GM19468 (cell line): ENCODE measurements around the gene PKD1.

Experiments used
- ATAC-seq: cut with Tn5 transposase; IDR thresholded peaks from one replicate; pipeline ENCODE4 v1.9.1; 2021; ENCODE audit warnings: mild to moderate bottlenecking, moderate library complexity, moderate number of reproducible peaks; ENCODE audit not compliant: unreplicated experiment; ENCODE audit errors: extremely low read depth

Gene PKD1

DNA sequence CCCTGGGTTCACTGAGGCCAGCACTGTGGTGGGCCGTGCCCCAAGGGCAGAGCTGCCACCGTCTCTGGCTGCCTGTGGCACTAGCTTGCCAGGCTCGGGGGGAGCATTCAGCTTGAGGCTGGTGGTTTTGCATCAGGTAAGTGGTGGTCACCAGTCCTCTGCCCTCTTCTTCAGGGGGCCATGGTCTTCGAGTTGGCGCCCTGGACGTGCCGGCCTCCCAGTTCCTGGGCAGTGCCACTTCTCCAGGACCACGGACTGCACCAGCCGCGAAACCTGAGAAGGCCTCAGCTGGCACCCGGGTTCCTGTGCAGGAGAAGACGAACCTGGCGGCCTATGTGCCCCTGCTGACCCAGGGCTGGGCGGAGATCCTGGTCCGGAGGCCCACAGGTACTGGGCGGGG lies 55.7 kb downstream of the PKD1 start:
- ATAC-seq = no peak

DNA sequence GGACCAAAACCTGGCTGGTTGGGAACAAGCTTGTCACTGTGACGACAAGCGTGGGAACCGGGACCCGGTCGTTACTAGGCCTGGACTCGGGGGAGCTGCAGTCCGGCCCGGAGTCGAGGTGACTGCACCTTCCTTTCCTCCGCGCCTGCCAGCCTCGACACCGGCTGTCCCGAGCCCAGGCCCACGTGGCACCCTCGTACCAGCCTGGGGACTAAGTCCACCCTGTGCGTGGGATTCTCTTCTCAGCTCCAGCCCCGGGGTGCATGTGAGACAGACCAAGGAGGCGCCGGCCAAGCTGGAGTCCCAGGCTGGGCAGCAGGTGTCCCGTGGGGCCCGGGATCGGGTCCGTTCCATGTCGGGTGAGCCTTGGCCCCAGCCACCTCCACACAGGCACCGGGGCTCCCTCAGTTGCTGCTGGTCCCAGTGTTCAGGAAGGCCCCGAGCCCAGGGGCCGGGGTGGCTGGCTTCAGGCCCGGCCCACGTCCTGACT lies 56.3 kb downstream of the PKD1 start:
- ATAC-seq = no peak

DNA sequence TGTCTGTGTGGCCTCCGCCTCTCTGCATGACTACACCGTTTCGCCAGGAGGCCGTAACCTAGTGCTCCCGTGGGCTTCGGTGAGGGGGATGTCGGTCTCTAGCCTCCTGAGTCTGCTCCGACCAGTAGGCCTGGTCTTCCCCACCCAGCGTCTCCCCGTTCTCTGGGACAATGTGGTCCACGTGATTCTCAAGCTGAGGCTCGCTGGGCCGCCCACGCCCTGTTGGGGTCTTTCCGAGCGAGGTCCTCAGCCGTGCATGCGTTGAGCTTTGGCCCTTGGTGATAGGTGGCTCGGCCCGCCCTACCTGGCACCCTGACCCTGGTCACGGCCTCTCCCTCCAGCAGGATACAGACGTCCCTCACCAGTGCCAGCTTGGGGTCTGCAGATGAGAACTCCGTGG lies 57.0 kb downstream of the PKD1 start:
- no peak for ATAC-seq

DNA sequence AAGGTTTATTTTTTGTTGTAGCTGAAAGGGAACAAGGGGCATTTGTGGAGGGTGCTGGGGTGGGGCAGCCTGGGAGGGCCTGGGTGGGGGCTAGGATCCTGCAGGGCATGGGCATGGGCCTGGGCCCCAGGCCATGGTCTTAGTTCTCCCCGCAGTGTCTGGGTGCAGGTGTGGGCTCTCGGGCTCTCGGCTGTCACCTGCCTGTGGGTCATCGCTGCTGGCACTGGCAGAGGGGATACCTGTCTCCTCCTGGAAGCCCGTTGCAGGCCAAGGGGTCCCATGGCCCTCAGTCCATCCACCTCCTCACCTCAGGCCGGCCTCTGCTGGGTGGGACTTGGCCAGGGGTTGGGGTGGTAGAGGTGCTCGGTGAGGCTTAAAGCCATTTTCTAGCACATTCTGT lies 57.6 kb downstream of the PKD1 start:
- ATAC-seq = no peak

DNA sequence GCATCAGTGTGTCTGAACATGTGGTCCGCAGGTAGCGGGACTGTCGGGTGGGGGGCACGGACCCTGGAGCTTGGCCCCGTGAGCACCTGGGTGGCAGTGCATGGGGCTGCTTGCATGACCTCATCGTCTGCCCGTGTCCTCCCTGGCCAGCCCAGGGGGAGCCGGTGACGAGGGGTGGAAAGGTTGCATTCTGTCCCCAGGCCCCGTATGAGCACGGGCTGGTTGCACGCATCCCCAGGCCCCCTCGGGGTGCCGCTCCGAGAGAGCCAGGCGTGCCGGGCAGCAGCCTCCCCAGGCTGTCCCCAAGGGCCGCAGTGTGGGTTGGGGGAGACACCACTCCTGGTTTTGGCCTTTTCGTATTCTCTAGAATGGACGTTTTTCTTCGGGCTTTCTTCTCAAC lies 58.0 kb downstream of the PKD1 start:
- no peak for ATAC-seq

DNA sequence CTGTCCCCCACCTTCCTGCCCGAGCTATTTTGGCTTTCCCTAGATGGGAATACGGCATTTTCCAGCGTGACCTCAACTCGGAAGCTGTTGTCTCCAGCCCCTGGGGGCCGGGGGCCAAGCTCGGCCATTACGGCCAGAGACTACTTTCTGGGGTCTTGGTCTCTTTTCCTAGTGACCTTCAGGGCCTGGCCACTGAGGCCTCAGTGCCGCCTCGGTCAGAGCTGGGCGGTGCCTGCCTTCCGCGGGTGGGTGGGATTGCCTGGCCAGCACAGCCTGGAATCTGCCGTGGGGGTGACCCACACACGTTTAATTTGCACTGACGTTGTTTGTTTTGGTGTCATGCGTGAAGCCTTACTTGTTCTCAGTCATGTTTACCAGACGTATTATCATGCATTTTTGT lies 58.7 kb downstream of the PKD1 start:
- ATAC-seq = no peak

DNA sequence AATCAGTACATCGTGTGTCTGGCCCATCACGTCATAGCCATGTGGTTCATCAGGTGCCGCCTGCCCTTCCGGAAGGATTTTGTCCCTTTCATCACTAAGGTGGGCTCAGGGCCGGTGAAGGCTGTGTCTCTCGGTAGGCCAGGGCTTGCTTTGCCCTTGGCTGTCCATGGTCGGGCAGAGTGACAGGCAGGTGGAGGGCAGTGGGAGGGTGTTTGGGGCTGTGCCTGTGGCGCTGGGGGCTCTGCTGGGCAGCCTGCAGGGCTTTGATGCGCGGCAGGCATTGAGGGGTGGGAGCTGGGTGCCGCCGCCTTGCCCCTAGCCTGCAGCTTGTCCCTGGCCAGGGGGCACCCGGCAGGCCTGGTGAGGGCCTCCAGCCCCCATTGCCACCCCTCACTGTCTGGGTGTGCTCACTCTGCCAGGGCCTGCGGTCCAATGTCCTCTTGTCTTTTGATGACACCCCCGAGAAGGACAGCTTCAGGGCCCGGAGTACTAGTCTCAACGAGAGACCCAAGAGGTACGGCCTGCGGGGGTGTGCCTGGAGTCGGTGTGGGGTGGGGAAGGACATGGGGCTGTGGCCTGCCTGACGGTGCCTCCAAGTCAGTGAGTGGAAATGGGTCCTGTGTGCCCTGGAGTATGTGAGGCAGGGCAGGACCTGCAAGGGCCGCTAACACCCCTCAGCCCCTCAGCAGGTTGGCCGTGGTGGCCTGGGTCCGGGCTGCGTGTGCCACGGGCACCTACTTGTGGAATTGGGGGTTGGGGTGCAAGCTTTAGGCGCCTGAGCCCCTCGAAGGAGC lies 59.4 kb downstream of the PKD1 start:
- no peak for ATAC-seq

DNA sequence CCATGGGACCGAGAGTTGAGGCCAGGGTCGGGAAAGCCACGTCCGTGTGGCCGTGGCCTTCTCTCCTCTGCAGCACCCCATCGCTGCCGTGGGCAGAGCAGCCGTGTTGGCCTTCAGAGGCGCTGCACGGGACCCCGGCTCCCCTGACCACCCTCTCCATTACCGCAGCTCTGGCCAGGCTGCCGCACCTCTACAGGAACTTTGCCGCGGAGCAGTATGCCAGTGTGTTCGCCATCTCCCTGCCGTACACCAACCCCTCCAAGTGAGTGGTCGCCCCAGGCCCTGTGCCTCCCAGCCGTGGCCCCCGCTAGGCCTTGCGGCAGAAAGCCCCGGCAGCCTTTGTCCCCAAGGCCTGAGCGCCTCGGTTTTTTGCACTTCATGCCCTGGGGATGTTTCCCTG lies 60.1 kb downstream of the PKD1 start:
- no peak for ATAC-seq

DNA sequence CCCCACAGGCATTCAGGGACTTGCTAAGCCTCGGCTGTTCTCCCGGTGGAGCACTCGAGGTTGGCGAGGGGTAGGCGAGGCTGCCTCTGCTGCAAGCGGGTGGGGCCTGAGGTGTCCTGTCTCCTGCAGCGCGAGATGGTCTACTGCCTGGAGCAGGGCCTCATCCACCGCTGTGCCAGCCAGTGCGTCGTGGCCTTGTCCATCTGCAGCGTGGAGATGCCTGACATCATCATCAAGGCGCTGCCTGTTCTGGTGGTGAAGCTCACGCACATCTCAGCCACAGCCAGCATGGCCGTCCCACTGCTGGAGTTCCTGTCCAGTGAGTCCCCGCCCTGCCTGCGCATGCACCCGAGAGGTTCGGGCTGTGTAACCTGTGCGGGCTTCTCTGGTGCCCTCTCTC lies 61.6 kb downstream of the PKD1 start:
- ATAC-seq = no peak

DNA sequence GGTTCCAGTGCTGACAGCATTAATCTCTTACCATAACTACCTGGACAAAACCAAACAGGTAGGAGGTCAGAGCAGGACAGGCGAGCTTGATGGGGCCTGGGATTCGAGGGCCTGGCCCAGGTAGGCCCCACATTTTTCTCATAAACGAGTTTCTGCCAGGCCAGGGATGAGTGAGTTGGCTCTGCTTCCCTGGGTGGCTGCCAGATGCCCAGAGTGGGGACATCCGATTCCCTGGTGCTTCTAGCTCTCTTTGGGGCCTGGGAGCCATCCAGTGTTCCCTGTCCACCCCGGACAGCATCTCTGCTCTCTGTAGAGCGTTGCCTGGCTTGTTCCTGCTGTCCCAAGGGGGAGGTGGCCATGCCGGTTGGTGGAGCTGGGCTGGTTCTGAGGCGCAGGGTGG lies 62.8 kb downstream of the PKD1 start:
- ATAC-seq = no peak

DNA sequence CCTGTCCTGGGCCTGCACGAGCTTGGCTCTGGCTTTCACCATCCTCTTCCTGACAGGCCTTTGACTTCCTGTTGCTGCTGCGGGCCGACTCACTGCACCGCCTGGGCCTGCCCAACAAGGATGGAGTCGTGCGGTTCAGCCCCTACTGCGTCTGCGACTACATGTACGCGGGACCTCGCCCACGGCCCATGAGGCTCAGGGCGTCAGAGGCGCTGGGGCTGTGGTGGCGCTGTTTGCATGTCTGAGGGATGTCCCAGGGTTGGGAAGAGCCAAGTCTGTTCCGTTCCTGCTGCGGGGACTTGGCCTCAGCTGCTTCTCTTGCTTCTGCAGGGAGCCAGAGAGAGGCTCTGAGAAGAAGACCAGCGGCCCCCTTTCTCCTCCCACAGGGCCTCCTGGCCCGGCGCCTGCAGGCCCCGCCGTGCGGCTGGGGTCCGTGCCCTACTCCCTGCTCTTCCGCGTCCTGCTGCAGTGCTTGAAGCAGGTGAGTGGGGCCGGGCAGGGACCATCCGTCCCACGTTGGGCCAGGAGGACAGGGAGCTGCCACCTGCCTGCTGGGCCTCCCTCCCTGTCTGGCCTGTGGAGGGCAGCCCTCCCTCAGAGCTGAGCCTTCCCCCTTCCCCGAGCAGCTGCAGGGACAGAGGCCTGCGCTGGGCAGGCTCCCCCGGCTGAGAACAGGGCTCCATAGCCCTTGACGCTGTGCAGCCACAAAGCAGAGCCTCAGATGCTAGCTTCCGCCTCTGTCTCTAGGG lies 64.1 kb downstream of the PKD1 start:
- no peak for ATAC-seq

DNA sequence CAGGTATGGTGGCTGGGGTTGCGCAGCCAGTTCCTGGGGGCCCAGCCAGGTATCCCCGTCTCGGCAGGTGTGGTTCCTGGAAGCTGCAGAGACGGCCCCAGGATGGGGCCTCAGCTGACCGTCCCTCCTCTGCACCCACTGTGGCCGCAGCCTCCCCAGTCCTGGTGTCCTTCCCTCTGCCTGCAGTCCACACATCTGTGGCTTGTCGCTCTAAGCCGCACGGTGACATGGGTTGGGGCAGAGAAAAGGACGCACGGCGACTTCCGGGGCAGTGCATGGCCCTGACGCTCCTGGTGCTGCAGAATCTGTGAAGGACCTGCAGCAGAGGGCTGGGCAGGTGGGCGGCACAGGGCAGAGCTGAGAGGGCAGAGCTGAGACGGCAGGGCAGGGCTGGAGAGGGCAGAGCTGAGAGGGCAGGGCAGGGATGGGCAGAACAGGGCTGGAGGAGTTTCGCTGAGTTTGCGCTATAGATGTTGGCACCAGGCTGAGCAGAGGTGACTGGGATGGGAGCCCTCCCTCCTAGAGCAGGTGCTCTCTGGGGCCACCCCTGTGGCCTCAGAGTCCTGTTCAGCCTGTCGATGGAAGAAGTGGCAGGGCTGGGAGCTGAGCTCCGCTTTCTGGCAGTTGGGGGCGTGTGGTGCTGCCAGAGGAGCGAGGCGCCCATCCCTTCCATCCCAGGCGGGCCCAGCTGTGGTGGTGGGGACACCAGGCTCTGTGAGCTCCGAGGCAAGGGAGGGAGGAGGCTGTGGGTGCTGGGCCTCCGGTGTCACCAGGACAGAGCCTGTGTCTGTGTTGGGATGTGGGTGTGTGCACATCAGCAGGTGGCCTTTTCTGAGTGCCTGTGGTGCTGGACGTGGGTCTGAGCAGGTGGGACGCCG lies 64.9 kb downstream of the PKD1 start:
- no peak for ATAC-seq

DNA sequence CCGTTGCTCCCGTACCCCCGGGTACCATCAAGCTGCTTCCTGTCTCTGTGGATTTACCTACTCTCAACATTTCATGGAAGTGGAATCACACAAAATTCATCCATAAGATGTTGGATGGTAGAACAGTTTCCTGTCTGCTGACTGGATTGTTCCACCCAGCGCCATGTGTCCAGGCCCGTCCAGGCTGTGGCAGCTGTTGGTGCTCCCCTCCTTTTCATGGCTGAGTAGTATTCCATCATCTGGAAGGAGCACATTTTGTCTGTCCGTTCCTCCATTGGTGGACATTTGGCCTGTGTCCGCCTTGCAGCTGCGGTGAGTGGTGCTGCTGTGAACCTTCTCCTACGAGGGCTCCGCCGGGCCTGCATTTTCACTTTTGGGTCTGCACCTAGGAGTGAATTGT lies 69.6 kb downstream of the PKD1 start:
- ATAC-seq = no peak

DNA sequence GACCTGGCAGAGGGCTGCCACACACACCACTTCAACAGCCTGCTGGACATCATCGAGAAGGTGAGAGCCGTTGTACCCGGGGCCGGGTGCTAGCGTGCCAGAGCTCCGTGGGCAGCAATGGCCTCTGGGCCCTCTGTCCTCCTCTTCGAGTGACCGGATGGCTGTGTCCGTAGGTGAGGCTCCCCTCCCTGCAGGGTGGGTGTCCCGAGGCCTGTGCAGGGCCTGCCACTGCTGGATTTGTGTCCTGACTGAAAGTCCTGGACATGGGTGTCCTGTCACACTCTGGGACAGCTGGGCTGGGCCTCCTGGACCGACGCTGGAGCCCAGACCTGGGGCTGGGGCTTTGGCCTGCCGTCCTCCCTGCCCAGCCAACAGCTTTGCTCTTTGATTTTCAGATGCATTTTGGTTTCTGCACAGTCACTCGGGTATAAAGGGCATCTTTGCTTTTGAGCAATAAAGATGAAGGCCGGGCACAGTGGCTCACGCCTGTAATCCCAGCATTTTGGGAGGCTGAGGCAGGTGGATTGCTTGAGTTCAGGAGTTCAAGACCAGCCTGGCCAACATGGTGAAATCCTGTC lies 71.2 kb downstream of the PKD1 start:
- ATAC-seq = no peak

DNA sequence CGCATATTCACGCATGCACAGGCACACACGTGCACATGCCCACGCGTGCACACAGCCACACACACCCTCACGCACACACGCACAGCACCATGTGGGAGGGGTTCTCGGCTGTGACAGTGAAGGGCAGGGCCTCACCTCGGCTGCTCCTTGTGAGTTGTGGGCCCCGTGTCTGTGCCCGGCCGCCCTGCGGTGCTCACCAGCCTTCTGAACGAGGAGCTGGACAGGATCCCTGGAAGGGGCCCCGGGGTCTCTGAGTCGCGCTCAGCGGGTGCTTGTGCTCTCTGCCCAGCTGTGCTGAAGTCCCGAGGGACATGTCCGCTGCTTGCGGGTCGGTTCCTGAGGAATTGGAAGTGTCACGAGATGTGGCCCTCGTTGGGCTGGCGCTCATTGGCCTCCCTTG lies 71.8 kb downstream of the PKD1 start:
- no peak for ATAC-seq

DNA sequence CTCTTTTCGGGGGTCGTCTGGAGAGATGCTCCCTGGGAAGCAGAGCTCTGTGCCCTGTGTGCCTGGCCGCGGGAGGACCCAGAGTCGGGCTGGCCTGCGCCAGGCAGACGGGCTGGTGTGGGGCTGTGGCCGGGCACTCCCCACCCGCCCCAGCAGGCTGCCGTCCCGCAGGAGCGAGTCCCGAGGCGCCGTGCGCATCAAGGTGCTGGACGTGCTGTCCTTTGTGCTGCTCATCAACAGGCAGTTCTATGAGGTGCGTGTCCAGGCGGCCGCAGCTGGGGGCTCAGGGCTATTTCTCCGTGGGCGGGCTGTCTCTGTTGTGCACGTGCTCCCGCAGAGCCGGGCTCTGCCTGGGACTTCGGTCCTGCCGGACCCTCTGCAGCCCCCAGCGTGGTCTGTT lies 72.9 kb downstream of the PKD1 start:
- no peak for ATAC-seq

DNA sequence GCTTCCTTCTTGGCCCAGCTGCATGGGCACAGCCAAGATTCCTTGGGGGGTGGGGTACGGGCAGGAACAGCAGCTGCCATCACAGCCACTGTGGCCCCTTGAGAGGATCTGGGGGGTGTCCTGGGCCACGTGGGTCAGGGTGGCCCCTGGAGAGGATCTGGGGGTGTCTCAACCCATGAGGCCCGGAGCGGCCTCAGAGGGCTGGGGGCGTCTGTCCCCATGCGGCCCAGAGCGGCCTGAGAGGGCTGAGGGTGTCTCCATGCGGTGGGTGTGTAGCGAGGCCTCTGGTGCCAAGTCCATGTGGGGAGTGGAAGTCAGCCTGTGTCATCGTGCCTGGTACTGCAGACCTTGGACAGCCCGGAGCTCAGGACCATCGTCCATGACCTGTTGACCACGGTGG lies 74.2 kb downstream of the PKD1 start:
- ATAC-seq = no peak

DNA sequence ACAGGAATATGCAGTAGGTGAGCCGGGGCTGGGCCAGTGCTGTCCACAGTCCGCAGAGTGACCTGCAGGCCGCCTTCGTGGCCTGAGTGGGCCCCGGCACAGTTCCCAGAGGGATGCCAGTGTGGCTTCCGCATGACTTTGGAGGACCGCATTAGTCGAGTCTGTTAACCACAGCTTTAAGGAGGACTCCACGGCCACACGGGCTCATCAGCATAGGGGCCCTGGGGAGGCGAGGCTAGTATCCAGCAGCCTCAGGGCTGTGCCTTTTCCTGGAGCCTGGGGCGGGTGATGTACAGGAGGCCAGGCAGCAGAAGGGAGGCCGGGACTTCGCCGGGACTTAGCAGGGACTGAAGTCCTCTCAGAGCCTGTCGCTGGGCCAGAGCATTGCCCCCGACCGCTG lies 74.7 kb downstream of the PKD1 start:
- ATAC-seq = no peak

DNA sequence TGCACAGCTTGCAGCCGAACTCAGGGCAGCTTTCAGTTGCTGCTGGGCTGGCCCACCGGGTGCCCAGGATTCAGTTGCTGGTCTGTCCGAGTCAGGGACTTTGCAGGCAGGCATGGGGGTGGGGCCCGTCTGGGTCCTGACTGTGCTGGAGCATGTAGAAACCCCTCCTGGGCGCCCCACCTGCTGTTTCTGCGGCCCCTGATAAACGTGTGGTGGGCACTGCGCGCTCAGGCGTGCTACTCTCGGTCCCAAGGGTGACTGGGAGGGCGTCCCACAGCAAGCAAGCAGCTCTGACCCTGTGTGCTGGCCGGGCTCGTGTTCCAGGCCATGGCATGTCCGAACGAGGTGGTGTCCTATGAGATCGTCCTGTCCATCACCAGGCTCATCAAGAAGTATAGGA lies 75.4 kb downstream of the PKD1 start:
- ATAC-seq = no peak

DNA sequence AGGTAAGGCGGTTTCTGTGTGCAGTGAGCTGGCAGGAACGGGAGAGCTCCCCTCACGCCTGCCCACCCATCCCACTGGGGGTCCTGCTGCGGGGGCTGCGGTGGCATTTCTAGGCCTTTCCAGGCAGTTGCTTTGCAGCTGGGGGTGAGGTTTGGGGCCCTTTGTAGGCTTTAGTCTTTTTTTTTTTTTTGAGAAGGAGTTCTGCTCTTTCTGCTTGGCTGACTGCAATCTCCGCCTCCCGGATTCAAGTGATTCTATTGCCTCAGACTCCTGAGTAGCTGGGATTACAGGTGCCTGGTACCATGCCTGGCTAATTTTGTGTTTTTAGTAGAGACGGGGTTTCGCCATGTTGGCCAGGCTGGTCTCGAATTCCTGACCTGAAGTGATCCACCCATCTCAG lies 76.8 kb downstream of the PKD1 start:
- no peak for ATAC-seq
